ENCODE results near the gene AMTN. TPM values are rescaled to one million over a fixed set of nuclear protein-coding genes. Genes with fewer than 3 reads are reported as not detected.

The AMTN gene
- polyA plus RNA-seq, 1 of the 3 experiments (the other 2 are of a cell fraction) = not detected

- POLR2A ChIA-PET = no interaction called here
Measured at GRCh38 chr4:70559924-70560323, 41.6 kb downstream of the AMTN start.

GRCh38 chr4:70564033-70564432, 45.7 kb downstream of the AMTN start:
- no peak overlapping the region for H2AFZ ChIP-seq (ENCODE audit: low read depth)
- ChIA-PET POLR2A (no interaction called here), CTCF (interaction anchor here (0.7 kb wide), 1 partner anchor 456 kb away, joined by 3 read pairs; no protein-coding TSS in a partner anchor)
- no peak overlapping the region for H3K9ac ChIP-seq
- DNase-seq = no peak
- no peak overlapping the region for H3K4me3 ChIP-seq (ENCODE audit: low read depth in 2 of 2, low read length in 1 of 2)
- H3K9me3 ChIP-seq = no peaks in the 10 kb centered on the region
- H3K9me2 ChIP-seq = no peaks in the 10 kb centered on the region
- TF ChIP-seq GATA2 (CRISPR knock-in tag; IDR thresholded peaks at IDR 0.05) (no peak), FOXM1 (IDR thresholded peaks at IDR 0.05; ENCODE audit: low read depth) (no peak), NRF1 (IDR thresholded peaks at IDR 0.05; ENCODE audit: low read depth, low read length) (no peak), TEAD4 (IDR thresholded peaks at IDR 0.05; ENCODE audit: borderline replicate concordance, insufficient read depth) (no peak), TCF12 (IDR thresholded peaks at IDR 0.05) (no peak)
- H3K27ac ChIP-seq (ENCODE audit: low read depth in 2 of 2, low read length in 1 of 2) = no peak overlapping the region
- no peaks in the 10 kb centered on the region for H3K79me2 ChIP-seq (ENCODE audit: insufficient read depth)
- no peaks in the 10 kb centered on the region for H3K4me1 ChIP-seq (ENCODE audit: control insufficient read depth in 1 of 2, insufficient read depth in 2 of 2, low read depth in 1 of 2, low read length in 1 of 2)
- no peaks in the 10 kb centered on the region for H3F3A ChIP-seq (replicated peaks; ENCODE audit: insufficient read depth)
- 8% methylated on average over 8 of the region's 8 CpGs for WGBS (ENCODE audit: low lambda C conversion rate)
- no peaks in the 10 kb centered on the region for H3K36me3 ChIP-seq (replicated peaks in 1 of 2; ENCODE audit: control insufficient read depth in 1 of 2, insufficient read depth in 2 of 2, low read length in 1 of 2)
- H3K27me3 ChIP-seq (ENCODE audit: insufficient read depth) = peaks cover 12% of the 10 kb centered on the region; the same call in 1 of the 2 replicates
- H3K4me2 ChIP-seq = no peak overlapping the region
- H4K20me1 ChIP-seq (ENCODE audit: insufficient read depth) = no peaks in the 10 kb centered on the region

More at GRCh38 chr4:70559924-70560323, 41.6 kb downstream of the AMTN start:
- CTCF ChIA-PET = interaction anchor here (0.8 to 1.6 kb wide), 8 partner anchors 10 to 71 kb away, joined by 3 to 7 read pairs (median 3); no protein-coding TSS in a partner anchor
- DNase-seq = no peak
- Histone ChIP-seq H3K27me3 (ENCODE audit: insufficient read depth) (peaks cover 10% of the 10 kb centered on the region; the same call in 1 of the 2 replicates), H3K4me2 (no peak overlapping the region), H2AFZ (ENCODE audit: low read depth) (no peak overlapping the region), H4K20me1 (ENCODE audit: insufficient read depth) (no peaks in the 10 kb centered on the region), H3K27ac (ENCODE audit: low read depth in 2 of 2, low read length in 1 of 2) (no peak overlapping the region), H3K79me2 (ENCODE audit: insufficient read depth) (no peaks in the 10 kb centered on the region), H3F3A (replicated peaks; ENCODE audit: insufficient read depth) (no peaks in the 10 kb centered on the region), H3K4me3 (ENCODE audit: low read depth in 2 of 2, low read length in 1 of 2) (no peak overlapping the region), H3K9ac (no peak overlapping the region), H3K9me3 (no peaks in the 10 kb centered on the region), H3K9me2 (no peaks in the 10 kb centered on the region), H3K36me3 (replicated peaks in 1 of 2; ENCODE audit: control insufficient read depth in 1 of 2, insufficient read depth in 2 of 2, low read length in 1 of 2) (no peaks in the 10 kb centered on the region), H3K4me1 (ENCODE audit: control insufficient read depth in 1 of 2, insufficient read depth in 2 of 2, low read depth in 1 of 2, low read length in 1 of 2) (no peaks in the 10 kb centered on the region)
- TF ChIP-seq YY1 (IDR thresholded peaks at IDR 0.05; ENCODE audit: low read depth) (no peak), FOXM1 (IDR thresholded peaks at IDR 0.05; ENCODE audit: low read depth) (no peak), SMC3 (IDR thresholded peaks at IDR 0.05; ENCODE audit: low read depth, low read length) (no peak), TAF1 (IDR thresholded peaks at IDR 0.05; ENCODE audit: borderline replicate concordance, low read depth, low read length) (no peak), RAD21 (IDR thresholded peaks at IDR 0.05; ENCODE audit: low read length) (no peak), RCOR1 (IDR thresholded peaks at IDR 0.05; ENCODE audit: low read length) (no peak), NFIC (IDR thresholded peaks at IDR 0.05; ENCODE audit: borderline replicate concordance) (no peak), FOSL2 (IDR thresholded peaks at IDR 0.05; ENCODE audit: borderline replicate concordance, low read depth) (no peak)
- 36% methylated on average over 1 of the region's 1 CpG for WGBS (ENCODE audit: low lambda C conversion rate)

GRCh38 chr4:70570796-70571195, 52.4 kb downstream of the AMTN start:
- Histone ChIP-seq H3K9ac (no peak overlapping the region), H3K4me2 (no peak overlapping the region), H3K27ac (ENCODE audit: low read depth in 2 of 2, low read length in 1 of 2) (no peak overlapping the region), H3K4me3 (ENCODE audit: low read depth in 2 of 2, low read length in 1 of 2) (no peak overlapping the region), H3F3A (replicated peaks; ENCODE audit: insufficient read depth) (no peaks in the 10 kb centered on the region), H3K9me3 (no peaks in the 10 kb centered on the region), H3K9me2 (no peaks in the 10 kb centered on the region), H3K36me3 (replicated peaks in 1 of 2; ENCODE audit: control insufficient read depth in 1 of 2, insufficient read depth in 2 of 2, low read length in 1 of 2) (no peaks in the 10 kb centered on the region), H2AFZ (ENCODE audit: low read depth) (no peak overlapping the region), H3K4me1 (ENCODE audit: control insufficient read depth in 1 of 2, insufficient read depth in 2 of 2, low read depth in 1 of 2, low read length in 1 of 2) (no peaks in the 10 kb centered on the region), H3K79me2 (ENCODE audit: insufficient read depth) (no peaks in the 10 kb centered on the region), H4K20me1 (ENCODE audit: insufficient read depth) (no peaks in the 10 kb centered on the region), H3K27me3 (ENCODE audit: insufficient read depth) (no peaks in the 10 kb centered on the region; the same call in 1 of the 2 replicates)
- WGBS (ENCODE audit: low lambda C conversion rate) = 5% methylated on average over 2 of the region's 2 CpGs
- ChIA-PET CTCF (interaction anchor here (1.7 kb wide), 1 partner anchor 11 kb away, joined by 5 read pairs; no protein-coding TSS in a partner anchor), POLR2A (no interaction called here)
- DNase-seq = no peak
- TF ChIP-seq PBX3 (IDR thresholded peaks at IDR 0.05) (no peak), SMC3 (IDR thresholded peaks at IDR 0.05; ENCODE audit: low read depth, low read length) (no peak)
